GM12878 (cell line): Measurements from ENCODE around the gene ADGRB2. TPM values are rescaled to one million over a fixed set of nuclear protein-coding genes. Genes with fewer than 3 reads are reported as not detected.

Source experiments
- ATAC-seq: fragments of 200-7000 bp; cut with Tn5 transposase; 3 replicates; pipeline ENCODE4 v1.9.1; 2020; ENCODE audit warnings: mild to moderate bottlenecking, moderate library complexity
- BruUV-seq: library from RNA; stranded (reverse); fragments of 400-500 nt; replicated peaks from 2 replicates; lab custom pipeline; 2021; lab: Mats Ljungman, UMichigan
- CTCF ChIA-PET: fragments of 300-600 bp; sonication (Branson Sonifier 250); formaldehyde crosslinking; extraction: SDS; loops from one replicate; lab custom pipeline; 2021; ENCODE audit warnings: inconsistent platforms; lab: Yijun Ruan, JAX
- POLR2A ChIA-PET: fragments of 350-600 bp; formaldehyde crosslinking; extraction: SDS; loops from one replicate; lab custom pipeline; 2021; ENCODE audit warnings: inconsistent platforms; lab: Charles Lee
- RAD21 ChIA-PET: fragments of 300-600 bp; sonication (Branson Sonifier 250); formaldehyde crosslinking; loops from one replicate; lab custom pipeline; 2023; ENCODE audit warnings: antibody characterized with exemption; ENCODE audit not compliant: unreplicated experiment; lab: Charles Lee
- SMC1A ChIA-PET: fragments of 300-600 bp; sonication (Branson Sonifier 250); formaldehyde crosslinking; loops from one replicate; lab custom pipeline; 2023; ENCODE audit not compliant: unreplicated experiment, uncharacterized antibody; lab: Charles Lee
- DNase-seq: peaks from one replicate; pipeline ENCODE4 v3.0.0-alpha.2; 2011; ENCODE audit warnings: low read depth, low spot score
- FAIRE-seq: peaks from 3 replicates; lab custom pipeline; 2011; peaks lifted over from hg19 to GRCh38; lab: Jason Lieb, UNC
- H2AFZ ChIP-seq: 2 replicates; pipeline ENCODE4 v1.6.0; 2011; ENCODE audit warnings: low read depth, low read length, control low read depth; ENCODE audit not compliant: control insufficient read depth
- H3K27ac ChIP-seq: 2 replicates; pipeline ENCODE4 v1.5.1; 2011; ENCODE audit warnings: control low read depth; ENCODE audit not compliant: control insufficient read depth, insufficient read depth
- H3K27me3 ChIP-seq, 2 experiments: replicated peaks in 1 of 2; 2 replicates each; pipeline versions ENCODE4 v1.6.0 to v1.6.1; 2011; ENCODE audit warnings: low read length in 1 of 2; ENCODE audit not compliant: control insufficient read depth in 2 of 2, insufficient read depth in 2 of 2
- H3K36me3 ChIP-seq, 2 experiments: 2 replicates each; pipeline ENCODE4 v1.5.1; 2011; ENCODE audit warnings: low read length in 1 of 2; ENCODE audit not compliant: control insufficient read depth in 2 of 2, insufficient read depth in 2 of 2
- H3K4me1 ChIP-seq: 2 replicates; pipeline ENCODE4 v1.6.1; 2011; ENCODE audit warnings: mild to moderate bottlenecking, low read length, moderate library complexity, mixed read lengths; ENCODE audit not compliant: control insufficient read depth, insufficient read depth
- H3K4me2 ChIP-seq: 2 replicates; pipeline ENCODE4 v1.6.0; 2011; ENCODE audit warnings: control low read depth; ENCODE audit not compliant: control insufficient read depth, insufficient read depth
- H3K4me3 ChIP-seq: fragments of 200-600 bp; sonication (generic); 2 replicates; pipeline ENCODE4 v1.5.1; 2016
- H3K79me2 ChIP-seq: 2 replicates; pipeline ENCODE4 v1.6.0; 2011; ENCODE audit warnings: low read length; ENCODE audit not compliant: control insufficient read depth, insufficient read depth
- H3K9ac ChIP-seq: 2 replicates; pipeline ENCODE4 v1.8.0; 2011; ENCODE audit warnings: low read length, control low read depth, mixed read lengths; ENCODE audit not compliant: control insufficient read depth, insufficient read depth
- H3K9me3 ChIP-seq: replicated peaks from 3 replicates; pipeline ENCODE4 v1.5.1; 2011; ENCODE audit warnings: mild to moderate bottlenecking, low read length; ENCODE audit not compliant: control insufficient read depth, insufficient read depth
- H4K20me1 ChIP-seq: 2 replicates; pipeline ENCODE4 v1.6.0; 2011; ENCODE audit not compliant: control insufficient read depth, insufficient read depth
- CEBPB ChIP-seq, 2 experiments: fragments of 150-350 bp in 1 of 2; IDR thresholded peaks; 2 replicates each; pipeline ENCODE4 v1.6.1; 2012 to 2014; ENCODE audit warnings: low read depth in 2 of 2, low read length in 2 of 2, borderline replicate concordance in 1 of 2, inconsistent platforms in 1 of 2
- FOXM1 ChIP-seq: IDR thresholded peaks from 2 replicates; pipeline ENCODE4 v1.6.1; 2012; ENCODE audit warnings: low read depth, mild to moderate bottlenecking, inconsistent platforms, low read length, moderate library complexity
- HCFC1 ChIP-seq: fragments of 150-350 bp; IDR thresholded peaks from 2 replicates; pipeline ENCODE4 v1.6.1; 2014; ENCODE audit warnings: low read length
- IRF4 ChIP-seq: IDR thresholded peaks from 2 replicates; pipeline ENCODE4 v1.6.1; 2011; ENCODE audit warnings: low read depth, low read length
- MEF2A ChIP-seq: IDR thresholded peaks from 2 replicates; pipeline ENCODE4 v1.6.1; 2011; ENCODE audit warnings: low read depth, mild to moderate bottlenecking, low read length, moderate library complexity; ENCODE audit not compliant: insufficient read depth
- NBN ChIP-seq: fragments of 450-650 bp; IDR thresholded peaks from 2 replicates; pipeline ENCODE4 v1.6.1; 2016
- WGBS: methylation state at CpG from one replicate; pipeline ENCODE4 v1.1.6; 2016; ENCODE audit warnings: low lambda C conversion rate; ENCODE audit not compliant: insufficient replicate concordance, insufficient coverage; ENCODE audit errors: missing lambda C conversion rate; 5-methylcytosine and 5-hydroxymethylcytosine counted together
- in situ Hi-C: fragments of 300-500 bp; cut with MboI; formaldehyde crosslinking; loops from 9 replicates; pipeline ENCODE4 v1.14.3; 2018; ENCODE audit warnings: mixed read lengths
- intact Hi-C: fragments of 100-400 bp; cut with micrococcal nuclease; formaldehyde crosslinking; loops from one replicate; pipeline ENCODE4 v1.14.2; 2022; ENCODE audit not compliant: unreplicated experiment
- polyA plus RNA-seq, 11 experiments: library from polyadenylated mRNA; depleted of rRNA in 4 of 11; unstranded in 6 of 11; stranded (reverse) in 5 of 11; fragments of >200 nt; fragmentation: Nextera tagmentation in 4 of 11; fragmentation: Illumina TruSeq in 1 of 11; extraction: Ambion mirVana in 4 of 11; extraction: Trizol in 1 of 11; gene quantifications; 1 replicate in 1 of 11; 2 replicates in 10 of 11; pipeline versions ENCODE4 v1.2.1 to v1.2.3, GENCODE V29; 2011 to 2016; ENCODE audit warnings: inconsistent platforms in 2 of 11, missing spikeins in 2 of 11, low read depth in 1 of 11
- total RNA-seq, 4 experiments: library from RNA; depleted of rRNA in 3 of 4; stranded (reverse); fragments of >200 nt in 3 of 4; fragmentation: Illumina TruSeq in 1 of 4; extraction: Trizol in 1 of 4; gene quantifications; 2 replicates each; pipeline versions ENCODE4 v1.2.1 to v1.2.3, GENCODE V29; 2013 to 2021
- TF ChIP-seq, protein P1 (sequence below): fragments of 450-650 bp; IDR thresholded peaks from 2 replicates; pipeline ENCODE4 v1.6.1; 2017; ENCODE audit warnings: mild to moderate bottlenecking, moderate library complexity
- TF ChIP-seq, protein P2 (sequence below): fragments of 450-650 bp; IDR thresholded peaks from 2 replicates; pipeline ENCODE4 v1.6.1; 2018; ENCODE audit warnings: borderline replicate concordance, mild to moderate bottlenecking; ENCODE audit not compliant: partially characterized antibody

Gene ADGRB2
- total and polyA plus RNA-seq, 10 of the 15 experiments (the other 5 are each of a cell fraction or from before 2014, with no cell fraction given): 0.11 to 0.33 (median 0.18) TPM; not detected in 4

DNA sequence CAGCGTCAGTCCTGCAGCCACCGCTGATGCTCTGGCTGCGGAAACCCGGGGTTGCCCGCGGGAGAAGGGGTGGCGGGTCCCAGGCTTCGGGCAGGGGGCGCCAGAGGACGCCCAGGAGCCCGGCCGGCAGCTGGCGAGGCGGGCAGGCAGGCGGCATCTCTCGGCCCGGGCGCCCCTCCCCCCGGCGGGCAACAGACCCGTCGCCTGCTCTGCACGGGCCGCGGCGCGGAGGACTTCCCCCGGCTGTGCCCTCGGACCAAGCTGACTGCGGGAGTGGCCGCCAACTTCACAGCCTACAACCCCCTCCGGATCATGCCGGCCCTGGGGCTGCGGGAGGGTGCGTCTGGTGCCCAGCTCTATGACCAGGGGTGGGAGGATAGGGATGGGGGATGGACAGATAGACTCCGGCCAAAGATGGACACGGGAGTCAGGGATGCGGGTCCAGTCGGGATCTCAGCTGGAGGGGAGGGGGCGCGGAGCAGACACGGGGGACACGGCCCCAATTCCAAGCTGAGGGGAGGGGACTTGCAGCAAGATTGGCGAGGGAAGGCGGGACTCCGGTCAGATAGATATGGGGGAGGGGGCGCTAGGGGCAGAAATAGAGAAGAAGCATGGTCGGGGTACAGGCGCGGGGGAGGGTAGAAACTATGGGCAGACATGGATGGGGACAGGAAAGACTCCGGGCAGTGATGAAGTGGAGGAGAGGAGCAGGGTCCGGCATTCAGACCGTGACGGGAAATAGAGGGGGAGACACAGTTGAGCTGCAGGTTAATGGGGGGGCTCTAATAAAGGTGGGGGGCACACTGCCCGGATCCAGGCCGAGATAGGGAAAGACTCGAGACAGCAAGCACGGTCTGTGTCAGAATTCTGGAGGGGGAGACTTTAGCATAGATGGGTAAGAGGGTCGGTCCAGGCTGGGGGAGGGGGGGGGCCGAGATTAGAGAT, 1.1 kb downstream of the ADGRB2 start (continued):
- TF ChIP-seq, protein P1, sequence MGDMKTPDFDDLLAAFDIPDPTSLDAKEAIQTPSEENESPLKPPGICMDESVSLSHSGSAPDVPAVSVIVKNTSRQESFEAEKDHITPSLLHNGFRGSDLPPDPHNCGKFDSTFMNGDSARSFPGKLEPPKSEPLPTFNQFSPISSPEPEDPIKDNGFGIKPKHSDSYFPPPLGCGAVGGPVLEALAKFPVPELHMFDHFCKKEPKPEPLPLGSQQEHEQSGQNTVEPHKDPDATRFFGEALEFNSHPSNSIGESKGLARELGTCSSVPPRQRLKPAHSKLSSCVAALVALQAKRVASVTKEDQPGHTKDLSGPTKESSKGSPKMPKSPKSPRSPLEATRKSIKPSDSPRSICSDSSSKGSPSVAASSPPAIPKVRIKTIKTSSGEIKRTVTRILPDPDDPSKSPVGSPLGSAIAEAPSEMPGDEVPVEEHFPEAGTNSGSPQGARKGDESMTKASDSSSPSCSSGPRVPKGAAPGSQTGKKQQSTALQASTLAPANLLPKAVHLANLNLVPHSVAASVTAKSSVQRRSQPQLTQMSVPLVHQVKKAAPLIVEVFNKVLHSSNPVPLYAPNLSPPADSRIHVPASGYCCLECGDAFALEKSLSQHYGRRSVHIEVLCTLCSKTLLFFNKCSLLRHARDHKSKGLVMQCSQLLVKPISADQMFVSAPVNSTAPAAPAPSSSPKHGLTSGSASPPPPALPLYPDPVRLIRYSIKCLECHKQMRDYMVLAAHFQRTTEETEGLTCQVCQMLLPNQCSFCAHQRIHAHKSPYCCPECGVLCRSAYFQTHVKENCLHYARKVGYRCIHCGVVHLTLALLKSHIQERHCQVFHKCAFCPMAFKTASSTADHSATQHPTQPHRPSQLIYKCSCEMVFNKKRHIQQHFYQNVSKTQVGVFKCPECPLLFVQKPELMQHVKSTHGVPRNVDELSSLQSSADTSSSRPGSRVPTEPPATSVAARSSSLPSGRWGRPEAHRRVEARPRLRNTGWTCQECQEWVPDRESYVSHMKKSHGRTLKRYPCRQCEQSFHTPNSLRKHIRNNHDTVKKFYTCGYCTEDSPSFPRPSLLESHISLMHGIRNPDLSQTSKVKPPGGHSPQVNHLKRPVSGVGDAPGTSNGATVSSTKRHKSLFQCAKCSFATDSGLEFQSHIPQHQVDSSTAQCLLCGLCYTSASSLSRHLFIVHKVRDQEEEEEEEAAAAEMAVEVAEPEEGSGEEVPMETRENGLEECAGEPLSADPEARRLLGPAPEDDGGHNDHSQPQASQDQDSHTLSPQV: no peak

DNA sequence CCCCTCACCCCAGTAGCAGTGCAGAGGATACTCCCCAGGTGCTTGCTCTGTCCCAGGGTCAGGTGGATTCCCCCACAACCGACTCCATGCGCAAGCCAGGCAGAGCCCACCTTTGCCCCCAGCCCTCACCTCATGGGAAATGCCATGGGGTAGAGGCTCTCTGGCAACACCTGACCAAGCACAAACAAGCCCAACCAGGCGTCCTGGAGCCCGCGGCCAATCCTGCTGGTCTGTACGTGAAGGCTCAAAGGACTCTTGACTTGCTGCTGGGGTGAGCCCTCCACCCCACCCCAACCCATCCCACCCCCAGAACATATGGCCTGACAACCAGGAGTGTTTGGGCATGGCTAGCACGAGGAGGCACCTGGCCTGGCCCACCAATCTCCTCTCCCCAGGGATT, 1.8 kb downstream of the ADGRB2 start:
- Histone ChIP-seq H3K9ac (no peak overlapping the region), H3K27me3 (peaks cover 20 to 24% of the 10 kb centered on the region in 2 experiments), H3K4me3 (no peak overlapping the region), H3K79me2 (no peaks in the 10 kb centered on the region), H3K9me3 (no peaks in the 10 kb centered on the region), H3K4me1 (peaks cover 8% of the 10 kb centered on the region), H3K27ac (no peak overlapping the region), H3K4me2 (no peak overlapping the region), H2AFZ (no peak overlapping the region), H3K36me3 (no peaks in the 10 kb centered on the region), H4K20me1 (no peaks in the 10 kb centered on the region)
- ChIA-PET CTCF (interaction anchor here (1.2 to 2.8 kb wide), 3 partner anchors 26 to 98 kb away, joined by 4 to 12 read pairs (median 11); no protein-coding TSS in a partner anchor), SMC1A (interaction anchor here (0.7 kb wide), 1 partner anchor 21 kb away, joined by 3 read pairs; no protein-coding TSS in a partner anchor), POLR2A (no interaction called here), RAD21 (interaction anchor here (1.5 kb wide), 1 partner anchor 27 kb away, joined by 4 read pairs; no protein-coding TSS in a partner anchor)
- 40% methylated on average over 7 of the region's 7 CpGs for WGBS
- no peak for FAIRE-seq
- intact Hi-C loops: no loop called here
- no TSS peak for BruUV-seq
- no peak for ATAC-seq
- in situ Hi-C loops: no loop called here
- DNase-seq: no peak
- TF ChIP-seq FOXM1 (no peak), IRF4 (no peak), CEBPB (IDR thresholded peaks at IDR 0.05; ENCODE audit: borderline replicate concordance in 1 of 2, low read depth in 2 of 2, low read length in 2 of 2) (no peak), NBN (no peak), MEF2A (no peak), HCFC1 (no peak)
- TF ChIP-seq, protein P2, sequence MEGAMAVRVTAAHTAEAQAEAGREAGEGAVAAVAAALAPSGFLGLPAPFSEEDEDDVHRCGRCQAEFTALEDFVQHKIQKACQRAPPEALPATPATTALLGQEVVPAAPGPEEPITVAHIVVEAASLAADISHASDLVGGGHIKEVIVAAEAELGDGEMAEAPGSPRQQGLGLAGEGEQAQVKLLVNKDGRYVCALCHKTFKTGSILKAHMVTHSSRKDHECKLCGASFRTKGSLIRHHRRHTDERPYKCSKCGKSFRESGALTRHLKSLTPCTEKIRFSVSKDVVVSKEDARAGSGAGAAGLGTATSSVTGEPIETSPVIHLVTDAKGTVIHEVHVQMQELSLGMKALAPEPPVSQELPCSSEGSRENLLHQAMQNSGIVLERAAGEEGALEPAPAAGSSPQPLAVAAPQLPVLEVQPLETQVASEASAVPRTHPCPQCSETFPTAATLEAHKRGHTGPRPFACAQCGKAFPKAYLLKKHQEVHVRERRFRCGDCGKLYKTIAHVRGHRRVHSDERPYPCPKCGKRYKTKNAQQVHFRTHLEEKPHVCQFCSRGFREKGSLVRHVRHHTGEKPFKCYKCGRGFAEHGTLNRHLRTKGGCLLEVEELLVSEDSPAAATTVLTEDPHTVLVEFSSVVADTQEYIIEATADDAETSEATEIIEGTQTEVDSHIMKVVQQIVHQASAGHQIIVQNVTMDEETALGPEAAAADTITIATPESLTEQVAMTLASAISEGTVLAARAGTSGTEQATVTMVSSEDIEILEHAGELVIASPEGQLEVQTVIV: no peak
- TF ChIP-seq, all 136 proteins: peak for 0
